PC-3 (cell line): ENCODE results near the gene NPEPL1. TPM values are rescaled to one million over a fixed set of nuclear protein-coding genes. Genes with fewer than 3 reads are reported as not detected.

Experiments used
- ATAC-seq: fragments of 200-7000 bp; cut with Tn5 transposase; 2 replicates; pipeline ENCODE4 v1.9.1; 2020; ENCODE audit warnings: mild to moderate bottlenecking, moderate library complexity
- BruUV-seq: library from RNA; stranded (reverse); fragments of 400-500 nt; replicated peaks from 2 replicates; lab custom pipeline; 2021; lab: Mats Ljungman, UMichigan
- CTCF ChIA-PET: fragments of 300-600 bp; sonication (Branson Sonifier 250); formaldehyde crosslinking; loops from one replicate; lab custom pipeline; 2022; ENCODE audit warnings: antibody characterized with exemption; lab: Charles Lee
- POLR2A ChIA-PET: fragments of 300-600 bp; sonication (Branson Sonifier 250); formaldehyde crosslinking; loops from one replicate; lab custom pipeline; 2022; ENCODE audit warnings: antibody characterized with exemption; ENCODE audit not compliant: unreplicated experiment; lab: Charles Lee
- DNase-seq: peaks from one replicate; pipeline ENCODE4 v3.0.0-alpha.2; 2015
- H2AFZ ChIP-seq: fragments of 300-600 bp; sonication (generic); 2 replicates; pipeline ENCODE4 v1.6.0; 2016; ENCODE audit warnings: antibody characterized with exemption, low read length
- H3F3A ChIP-seq: fragments of 300-600 bp; sonication (generic); one replicate; pipeline ENCODE4 v1.6.0; 2017; ENCODE audit warnings: antibody characterized with exemption, low read length, control low read depth, mild to moderate bottlenecking; ENCODE audit not compliant: unreplicated experiment
- H3K27ac ChIP-seq: fragments of 300-600 bp; sonication (generic); 2 replicates; pipeline ENCODE4 v1.5.1; 2016; ENCODE audit warnings: mild to moderate bottlenecking, low read length
- H3K27me3 ChIP-seq: fragments of 300-600 bp; sonication (generic); 2 replicates; pipeline ENCODE4 v1.6.1; 2016; ENCODE audit warnings: low read length, mixed read lengths
- H3K36me3 ChIP-seq: fragments of 300-600 bp; sonication (generic); 2 replicates; pipeline ENCODE4 v1.6.1; 2016; ENCODE audit warnings: low read depth, mixed run types, low read length, mixed read lengths
- H3K4me1 ChIP-seq: fragments of 300-600 bp; sonication (generic); 2 replicates; pipeline ENCODE4 v1.5.1; 2016; ENCODE audit warnings: low read length; ENCODE audit not compliant: insufficient read depth
- H3K4me2 ChIP-seq: fragments of 300-600 bp; sonication (generic); 2 replicates; pipeline ENCODE4 v1.6.0; 2016; ENCODE audit warnings: low read length
- H3K4me3 ChIP-seq: fragments of 300-600 bp; sonication (generic); 2 replicates; pipeline ENCODE4 v1.5.1; 2016; ENCODE audit warnings: mild to moderate bottlenecking, low read length, mixed read lengths
- H3K79me2 ChIP-seq: fragments of 300-600 bp; sonication (generic); 2 replicates; pipeline ENCODE4 v1.6.1; 2017; ENCODE audit warnings: low read length, mixed read lengths
- H3K9ac ChIP-seq: fragments of 300-600 bp; sonication (generic); 2 replicates; pipeline ENCODE4 v1.6.0; 2016; ENCODE audit warnings: mild to moderate bottlenecking, low read length
- H3K9me2 ChIP-seq: fragments of 300-600 bp; sonication (generic); replicated peaks from 2 replicates; pipeline ENCODE4 v1.6.1; 2016; ENCODE audit warnings: mixed run types, low read length, mixed read lengths
- H3K9me3 ChIP-seq: fragments of 300-600 bp; sonication (generic); 2 replicates; pipeline ENCODE4 v1.6.1; 2016; ENCODE audit warnings: low read length, mixed read lengths
- H4K20me1 ChIP-seq: fragments of 300-600 bp; sonication (generic); 2 replicates; pipeline ENCODE4 v1.6.1; 2016; ENCODE audit warnings: low read length, mixed read lengths
- CTCF ChIP-seq: fragments of 300-600 bp; sonication (generic); conservative IDR thresholded peaks from 2 replicates; pipeline ENCODE4 v1.5.1; 2017; ENCODE audit warnings: antibody characterized with exemption, low read depth, mild to moderate bottlenecking, low read length
- EZH2 ChIP-seq: fragments of 300-600 bp; sonication (generic); IDR thresholded peaks from one replicate; pipeline ENCODE4 v1.6.1; 2017; ENCODE audit warnings: antibody characterized with exemption, mild to moderate bottlenecking, low read length; ENCODE audit not compliant: unreplicated experiment
- EZH2phosphoT487 ChIP-seq: fragments of 300-600 bp; sonication (generic); IDR thresholded peaks from 2 replicates; pipeline ENCODE4 v1.6.1; 2018; ENCODE audit warnings: mild to moderate bottlenecking, antibody characterized with exemption, low read length, borderline replicate concordance
- intact Hi-C: fragments of 100-400 bp; cut with micrococcal nuclease; formaldehyde crosslinking; loops from 2 replicates; pipeline ENCODE4 v1.9.0; 2023
- total RNA-seq: library from RNA; depleted of rRNA; stranded (reverse); fragments of >200 nt; gene quantifications from 2 replicates; pipeline ENCODE4 v1.2.3, GENCODE V29; 2014

The NPEPL1 gene
- total RNA-seq, 1 experiment from 2014 or later = 49.7 TPM

DNA sequence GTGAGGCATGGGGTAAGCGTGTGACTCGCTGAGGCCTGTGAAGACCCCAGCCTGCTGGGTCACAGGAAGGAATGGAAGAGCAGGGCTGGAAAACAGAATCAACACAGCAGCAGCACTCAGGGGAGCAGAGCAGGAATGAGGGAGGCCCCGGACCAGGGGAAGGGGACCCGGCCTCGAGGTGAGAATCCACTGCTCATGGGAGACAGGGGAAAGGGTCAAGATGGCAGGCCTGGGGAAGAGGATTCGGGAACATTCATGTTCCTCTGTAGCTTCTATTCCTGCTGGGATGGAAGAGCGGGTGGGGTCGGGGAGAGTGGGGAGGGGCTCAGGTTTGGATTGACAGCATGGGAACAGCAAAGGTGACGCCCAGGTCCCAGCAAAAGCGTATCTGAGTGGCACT is 59.4 kb downstream of the NPEPL1 start:
- intact Hi-C loops = no loop called here
- DNase-seq = no peak
- CTCF ChIA-PET = no interaction called here

GRCh38 chr20:58752565-58752964 is 60.0 kb downstream of the NPEPL1 start:
- POLR2A ChIA-PET = no interaction called here
- no peak for TF ChIP-seq CTCF
- no peak for TF ChIP-seq EZH2
- no peak for TF ChIP-seq EZH2phosphoT487
- H3F3A ChIP-seq = no peaks in the 10 kb centered on the region
- H3K27me3 ChIP-seq = peaks cover 96% of the 10 kb centered on the region
- no TSS peak for BruUV-seq
- CTCF ChIA-PET = no interaction called here
- no peak overlapping the region for H3K4me2 ChIP-seq
- no peaks in the 10 kb centered on the region for H3K9me2 ChIP-seq
- no peak overlapping the region for H3K9ac ChIP-seq
- intact Hi-C loops = no loop called here
- no peak for DNase-seq
- no peaks in the 10 kb centered on the region for H4K20me1 ChIP-seq
- H3K4me3 ChIP-seq = no peak overlapping the region
- no peaks in the 10 kb centered on the region for H3K4me1 ChIP-seq
- H3K27ac ChIP-seq = no peak overlapping the region
- no peaks in the 10 kb centered on the region for H3K9me3 ChIP-seq
- H2AFZ ChIP-seq = no peak overlapping the region
- no peaks in the 10 kb centered on the region for H3K36me3 ChIP-seq
- ATAC-seq = no peak
- H3K79me2 ChIP-seq = no peaks in the 10 kb centered on the region

More for the DNA sequence above, 59.4 kb downstream of the NPEPL1 start:
- no peaks in the 10 kb centered on the region for H4K20me1 ChIP-seq
- no TSS peak for BruUV-seq
- H3K27ac ChIP-seq = no peak overlapping the region
- no peak overlapping the region for H2AFZ ChIP-seq
- H3K27me3 ChIP-seq = peaks cover 98% of the 10 kb centered on the region
- POLR2A ChIA-PET = no interaction called here
- no peak overlapping the region for H3K4me2 ChIP-seq
- no peak for TF ChIP-seq EZH2phosphoT487
- no peak for TF ChIP-seq EZH2
- TF ChIP-seq CTCF = no peak
- no peaks in the 10 kb centered on the region for H3F3A ChIP-seq
- no peaks in the 10 kb centered on the region for H3K79me2 ChIP-seq
- H3K9ac ChIP-seq = no peak overlapping the region
- no peaks in the 10 kb centered on the region for H3K36me3 ChIP-seq
- H3K9me2 ChIP-seq = no peaks in the 10 kb centered on the region
- no peaks in the 10 kb centered on the region for H3K9me3 ChIP-seq
- ATAC-seq = no peak
- H3K4me1 ChIP-seq = no peaks in the 10 kb centered on the region
- H3K4me3 ChIP-seq = no peak overlapping the region

DNA sequence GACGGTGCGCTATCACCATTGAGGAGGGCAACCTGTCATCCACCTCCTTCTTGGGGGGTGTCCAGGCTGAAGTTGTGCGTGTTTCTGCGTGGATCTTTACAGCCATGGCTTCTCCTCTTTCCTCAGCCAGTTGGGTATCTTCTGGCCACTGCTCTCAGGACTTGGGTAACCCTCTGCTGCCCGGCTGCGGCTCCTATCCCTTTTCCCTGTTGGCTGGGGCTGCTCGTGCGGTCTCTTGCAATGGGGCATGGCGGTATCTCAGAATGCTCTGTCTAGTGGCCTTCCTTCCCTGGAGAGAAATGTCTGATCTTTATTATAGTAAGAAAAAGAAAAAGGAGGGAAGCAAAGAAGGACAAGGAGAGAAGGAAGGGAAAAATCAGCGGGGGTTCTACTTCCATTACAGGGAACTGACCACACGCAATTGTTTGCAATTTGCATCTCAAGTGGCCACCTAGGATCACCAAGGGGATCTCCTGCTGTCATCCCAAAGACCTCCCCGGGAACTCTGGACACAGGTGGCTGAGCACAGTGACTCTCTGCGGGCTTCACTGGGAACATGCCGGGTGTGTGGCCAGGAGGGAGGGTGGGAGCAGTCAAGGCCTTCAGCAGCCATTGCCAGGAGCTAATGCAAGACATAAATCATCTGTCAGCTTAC is 60.8 kb downstream of the NPEPL1 start:
- Histone ChIP-seq H3K9ac (no peak overlapping the region), H3K4me3 (no peak overlapping the region), H3K27me3 (peaks cover 96% of the 10 kb centered on the region), H3K4me2 (no peak overlapping the region), H3K9me2 (no peaks in the 10 kb centered on the region), H2AFZ (no peak overlapping the region), H3K27ac (no peak overlapping the region), H4K20me1 (no peaks in the 10 kb centered on the region), H3K79me2 (no peaks in the 10 kb centered on the region), H3F3A (no peaks in the 10 kb centered on the region), H3K36me3 (no peaks in the 10 kb centered on the region), H3K9me3 (no peaks in the 10 kb centered on the region), H3K4me1 (no peaks in the 10 kb centered on the region)
- no TSS peak for BruUV-seq
- ATAC-seq (no peak), DNase-seq (no peak)
- ChIA-PET CTCF (no interaction called here), POLR2A (no interaction called here)
- intact Hi-C loops = no loop called here
- TF ChIP-seq EZH2phosphoT487 (no peak), EZH2 (no peak), CTCF (no peak)
